Gastrocnemius medialis (tissue), 4 donors: Measurements from ENCODE around the gene NTRK3.

Experiments
- POLR2A ChIP-seq, 2 donors: fragments of 450-650 bp; IDR thresholded peaks; one replicate each; pipeline ENCODE4 v1.6.1; 2017; ENCODE audit warnings: antibody characterized with exemption in 2 of 2, mild to moderate bottlenecking in 2 of 2, moderate library complexity in 2 of 2
- TF ChIP-seq, protein P1 (sequence below), 5 experiments: fragments of 450-650 bp in 3 of 5; fragments of 200-600 bp in 2 of 5; sonication (generic) in 2 of 5; IDR thresholded peaks in 4 of 5; conservative IDR thresholded peaks in 1 of 5; 1 replicate in 4 of 5; 2 replicates in 1 of 5; pipeline ENCODE4 v1.5.1; 2016 to 2019; ENCODE audit warnings: antibody characterized with exemption in 5 of 5, mild to moderate bottlenecking in 3 of 5, moderate library complexity in 3 of 5

DNA sequence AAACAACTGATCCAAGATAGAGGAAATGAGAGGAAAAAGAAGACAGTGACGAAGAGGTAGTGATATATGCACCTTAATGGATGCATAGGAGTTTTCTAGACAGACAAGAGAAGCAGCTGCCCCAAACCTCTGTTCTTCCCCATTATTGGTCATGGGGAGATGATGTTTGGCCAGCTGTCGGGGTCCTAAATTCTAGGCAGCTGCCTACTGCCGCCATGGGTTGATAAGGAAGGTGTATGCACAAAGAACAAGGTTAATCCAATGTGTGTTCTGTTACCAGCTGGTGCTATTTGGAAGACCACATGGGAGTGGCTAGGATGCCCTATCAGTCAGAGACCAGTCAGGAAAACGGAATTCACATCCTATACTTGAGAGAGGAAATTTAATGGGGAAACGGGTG, 47.4 kb downstream of the NTRK3 start:
- TF ChIP-seq POLR2A (IDR thresholded peaks at IDR 0.05) = no peak
- TF ChIP-seq, protein P1, sequence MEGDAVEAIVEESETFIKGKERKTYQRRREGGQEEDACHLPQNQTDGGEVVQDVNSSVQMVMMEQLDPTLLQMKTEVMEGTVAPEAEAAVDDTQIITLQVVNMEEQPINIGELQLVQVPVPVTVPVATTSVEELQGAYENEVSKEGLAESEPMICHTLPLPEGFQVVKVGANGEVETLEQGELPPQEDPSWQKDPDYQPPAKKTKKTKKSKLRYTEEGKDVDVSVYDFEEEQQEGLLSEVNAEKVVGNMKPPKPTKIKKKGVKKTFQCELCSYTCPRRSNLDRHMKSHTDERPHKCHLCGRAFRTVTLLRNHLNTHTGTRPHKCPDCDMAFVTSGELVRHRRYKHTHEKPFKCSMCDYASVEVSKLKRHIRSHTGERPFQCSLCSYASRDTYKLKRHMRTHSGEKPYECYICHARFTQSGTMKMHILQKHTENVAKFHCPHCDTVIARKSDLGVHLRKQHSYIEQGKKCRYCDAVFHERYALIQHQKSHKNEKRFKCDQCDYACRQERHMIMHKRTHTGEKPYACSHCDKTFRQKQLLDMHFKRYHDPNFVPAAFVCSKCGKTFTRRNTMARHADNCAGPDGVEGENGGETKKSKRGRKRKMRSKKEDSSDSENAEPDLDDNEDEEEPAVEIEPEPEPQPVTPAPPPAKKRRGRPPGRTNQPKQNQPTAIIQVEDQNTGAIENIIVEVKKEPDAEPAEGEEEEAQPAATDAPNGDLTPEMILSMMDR (IDR thresholded peaks at IDR 0.05 in 4 of 5, conservative IDR thresholded peaks at IDR 0.05 in 1 of 5) = no peak
